ENCODE measurements around the gene ABCA3.

The ABCA3 gene

DNA sequence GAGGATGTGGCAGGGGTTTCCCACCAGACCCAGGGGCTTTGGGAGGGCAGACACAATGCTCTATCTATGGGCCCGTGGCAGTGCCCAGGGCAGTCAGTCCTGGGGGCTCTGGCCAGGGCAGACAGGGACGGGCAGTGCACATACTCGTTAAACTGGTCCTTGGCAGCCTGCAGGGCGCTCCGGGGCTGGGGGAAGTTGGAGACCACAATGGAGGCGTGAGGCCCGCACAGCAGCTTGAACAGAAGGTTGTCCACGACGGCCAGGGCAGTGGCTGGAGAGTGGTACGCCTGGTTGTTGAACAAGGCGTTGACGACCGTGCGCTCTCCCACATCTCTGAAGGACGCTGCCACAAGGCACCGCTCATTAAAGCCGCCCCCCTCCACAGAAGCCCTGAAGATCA, 54.0 kb downstream of the ABCA3 start:
- TF ChIP-seq CTCF (IDR thresholded peaks at IDR 0.05; ENCODE audit: low read length, missing control alignments), result no peak
- no peak for DNase-seq (ENCODE audit: low read depth)
- H3K4me3 ChIP-seq (replicated peaks; ENCODE audit: low read depth, low read length), result no peak overlapping the region

DNA sequence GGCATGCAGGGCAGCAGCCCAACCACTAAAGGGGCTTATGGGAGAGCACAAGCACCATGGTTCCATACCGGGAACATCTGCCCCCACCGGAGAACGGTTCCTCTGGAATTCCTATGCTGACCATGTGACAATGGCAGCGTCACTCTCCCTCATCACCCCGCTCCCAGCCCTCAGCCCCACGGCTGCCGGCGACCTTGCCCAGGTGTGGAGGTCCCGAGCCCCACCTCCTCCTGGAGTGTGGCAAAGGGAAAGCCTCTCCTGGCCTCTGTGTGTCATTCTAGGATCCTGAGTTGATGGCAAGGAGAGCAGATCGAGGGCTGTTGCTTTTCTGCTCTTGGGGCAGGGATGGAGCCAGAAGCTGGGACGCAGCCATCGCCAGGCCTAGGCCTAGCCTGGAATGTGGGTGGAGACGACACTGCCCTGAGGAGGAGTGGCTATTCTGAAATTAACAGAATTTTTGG, 54.8 kb downstream of the ABCA3 start:
- no peak overlapping the region for H3K4me3 ChIP-seq (replicated peaks; ENCODE audit: low read depth, low read length)
- DNase-seq (ENCODE audit: low read depth), result no peak
- no peak for TF ChIP-seq CTCF (IDR thresholded peaks at IDR 0.05; ENCODE audit: low read length, missing control alignments)

DNA sequence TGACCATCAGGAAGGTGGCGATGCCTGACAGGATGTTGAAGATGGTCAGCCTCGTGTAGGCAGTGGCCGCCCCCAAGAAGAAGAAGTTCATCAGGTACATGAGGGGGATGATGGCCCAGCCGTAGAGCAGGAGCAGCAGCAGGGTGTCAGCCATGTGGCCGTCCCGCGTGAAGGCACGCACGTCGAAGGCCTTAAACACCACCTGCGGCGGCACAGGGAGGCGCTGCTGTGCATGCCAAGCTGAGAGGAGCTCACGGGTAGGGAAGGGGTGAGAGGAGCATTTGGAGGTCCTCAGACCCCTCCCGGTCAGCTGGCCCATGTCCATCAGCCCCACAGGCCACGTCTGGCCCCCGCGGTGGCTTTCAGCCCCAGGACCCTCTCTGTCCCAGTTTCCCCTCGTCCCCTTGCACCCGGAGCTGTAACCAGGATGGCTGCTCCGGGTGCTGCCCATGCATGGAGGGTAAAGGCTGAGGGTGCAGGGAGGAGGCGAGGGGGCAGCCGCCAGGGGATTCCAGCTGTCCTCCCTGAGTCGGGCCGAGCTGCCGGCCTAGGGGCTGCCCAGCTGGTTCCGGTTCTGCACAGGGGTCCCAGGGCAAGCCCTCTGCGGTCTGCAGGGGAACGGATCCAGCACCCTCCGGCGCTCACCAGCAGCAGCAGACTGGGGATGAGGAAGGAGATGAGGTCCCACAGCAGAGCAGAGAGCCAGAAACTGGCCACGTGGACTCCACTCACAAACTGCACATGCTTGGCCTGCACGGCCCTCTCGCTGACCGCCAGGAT, 55.5 kb downstream of the ABCA3 start:
- DNase-seq (ENCODE audit: low read depth), result no peak
- no peak overlapping the region for H3K4me3 ChIP-seq (replicated peaks; ENCODE audit: low read depth, low read length)
- TF ChIP-seq CTCF (IDR thresholded peaks at IDR 0.05; ENCODE audit: low read length, missing control alignments), result no peak

- TF ChIP-seq CTCF (IDR thresholded peaks at IDR 0.05; ENCODE audit: low read length, missing control alignments), result no peak
- H3K4me3 ChIP-seq (replicated peaks; ENCODE audit: low read depth, low read length), result no peak overlapping the region
- no peak for DNase-seq (ENCODE audit: low read depth)
Measured at GRCh38 chr16:2284001-2284770, 56.3 kb downstream of the ABCA3 start.

DNA sequence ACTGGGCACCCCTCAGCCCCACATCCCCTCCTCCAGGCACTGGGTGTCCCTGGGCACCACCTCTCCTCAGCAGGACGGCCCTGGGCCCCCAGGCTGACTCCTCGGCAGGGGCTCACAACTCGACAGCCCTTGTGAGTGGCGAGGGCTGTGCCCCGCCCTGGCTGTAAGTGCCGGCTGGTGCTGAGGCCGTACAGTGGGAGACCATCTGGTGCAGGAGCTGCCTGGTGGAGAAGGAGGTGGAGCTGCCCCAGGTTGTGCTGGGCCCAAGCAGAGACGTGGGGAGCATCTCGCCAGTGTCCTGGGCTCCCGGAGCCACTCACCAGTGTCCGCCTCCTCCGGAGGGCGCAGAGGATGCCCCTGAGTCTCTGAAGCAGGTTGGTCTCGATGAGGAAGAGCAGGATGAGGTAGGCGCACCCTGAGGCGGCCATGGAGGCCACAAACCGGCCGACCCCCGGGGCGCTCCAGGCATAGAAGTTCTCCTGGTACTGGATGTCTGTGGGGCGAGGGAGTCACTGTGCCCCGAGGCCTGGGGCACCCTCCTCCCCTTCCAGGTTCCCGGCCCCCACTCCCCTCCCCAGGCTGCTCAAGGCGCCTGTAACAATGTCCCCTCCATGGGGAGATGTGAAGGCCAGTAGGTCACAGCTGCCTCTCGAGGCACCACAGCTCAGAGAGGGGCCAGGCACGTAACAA, 57.5 kb downstream of the ABCA3 start:
- no peak for TF ChIP-seq CTCF (IDR thresholded peaks at IDR 0.05; ENCODE audit: low read length, missing control alignments)
- no peak overlapping the region for H3K4me3 ChIP-seq (replicated peaks; ENCODE audit: low read depth, low read length)
- no peak for DNase-seq (ENCODE audit: low read depth)

- no peak overlapping the region for H3K4me3 ChIP-seq (replicated peaks; ENCODE audit: low read depth, low read length)
- TF ChIP-seq CTCF (IDR thresholded peaks at IDR 0.05; ENCODE audit: low read length, missing control alignments), result no peak
- DNase-seq (ENCODE audit: low read depth), result no peak
Measured at GRCh38 chr16:2282262-2282661, 58.3 kb downstream of the ABCA3 start.
